HAP-1 (cell line): Measurements from ENCODE around the gene PAX5.

Experiments
- DNase-seq, 2 experiments: peaks; one replicate each; pipeline ENCODE4 v3.0.0-alpha.2; 2016 to 2020; ENCODE audit warnings: low spot score in 2 of 2
- H3K27me3 ChIP-seq: fragments of 250-450 bp; sonication (Bioruptor Pico); 2 replicates; pipeline ENCODE4 v1.5.1; 2020; ENCODE audit warnings: low read depth, mild to moderate bottlenecking, moderate library complexity
- H3K36me3 ChIP-seq: fragments of 250-450 bp; sonication (Bioruptor Pico); replicated peaks from 2 replicates; pipeline ENCODE4 v1.5.1; 2020; ENCODE audit warnings: mild to moderate bottlenecking
- H3K4me1 ChIP-seq: fragments of 250-450 bp; sonication (Bioruptor Pico); 2 replicates; pipeline ENCODE4 v1.5.1; 2020; ENCODE audit warnings: mild to moderate bottlenecking
- H3K4me3 ChIP-seq: fragments of 250-450 bp; sonication (Bioruptor Pico); 2 replicates; pipeline ENCODE4 v1.5.1; 2020; ENCODE audit warnings: mild to moderate bottlenecking, moderate library complexity
- H3K9me3 ChIP-seq: fragments of 250-450 bp; sonication (Bioruptor Pico); 2 replicates; pipeline ENCODE4 v1.5.1; 2020; ENCODE audit warnings: mild to moderate bottlenecking, moderate library complexity
- in situ Hi-C: fragments of 300-500 bp; cut with MboI; formaldehyde crosslinking; loops from 3 replicates; pipeline ENCODE4 v1.14.3; 2020; ENCODE audit warnings: low sequenced_read_pairs, inconsistent platforms, mixed read lengths

Gene PAX5

GRCh38 chr9:37034305-37034937 lies 353 bp upstream of the PAX5 start:
- peak in 1 of 2 experiments; percentile 39 for DNase-seq
- H3K4me1 ChIP-seq: peaks cover 9% of the 10 kb centered on the region; the same call in 1 of the 2 replicates
- H3K4me3 ChIP-seq: no peak overlapping the region
- no peaks in the 10 kb centered on the region for H3K9me3 ChIP-seq
- in situ Hi-C loops: no loop called here
- peaks cover 30% of the 10 kb centered on the region for H3K27me3 ChIP-seq
- no peaks in the 10 kb centered on the region for H3K36me3 ChIP-seq

- Histone ChIP-seq H3K9me3 (no peaks in the 10 kb centered on the region), H3K4me1 (peaks cover 9% of the 10 kb centered on the region; the same call in 1 of the 2 replicates), H3K36me3 (no peaks in the 10 kb centered on the region), H3K4me3 (no peak overlapping the region), H3K27me3 (peaks cover 27% of the 10 kb centered on the region)
- no peak for DNase-seq
- in situ Hi-C loops: no loop called here
Measured at GRCh38 chr9:37033141-37033540, 927 bp downstream of the PAX5 start.

- in situ Hi-C loops: no loop called here
- DNase-seq: no peak
- Histone ChIP-seq H3K4me1 (peaks cover 12% of the 10 kb centered on the region), H3K36me3 (no peaks in the 10 kb centered on the region), H3K9me3 (no peaks in the 10 kb centered on the region), H3K4me3 (no peak overlapping the region), H3K27me3 (peaks cover 27% of the 10 kb centered on the region)
Measured at GRCh38 chr9:37032713-37033112, 1.4 kb downstream of the PAX5 start.

- in situ Hi-C loops: no loop called here
- peaks cover 12% of the 10 kb centered on the region for H3K4me1 ChIP-seq
- H3K27me3 ChIP-seq: peaks cover 24% of the 10 kb centered on the region
- no peaks in the 10 kb centered on the region for H3K36me3 ChIP-seq
- H3K9me3 ChIP-seq: no peaks in the 10 kb centered on the region
- DNase-seq: no peak
- no peak overlapping the region for H3K4me3 ChIP-seq
Measured at GRCh38 chr9:37031902-37032301, 2.2 kb downstream of the PAX5 start.

- H3K4me3 ChIP-seq: no peak overlapping the region
Measured at GRCh38 chr9:37031081-37031480, 3.0 kb downstream of the PAX5 start.

GRCh38 chr9:37030611-37030939 lies 3.5 kb downstream of the PAX5 start:
- peaks cover 26% of the 10 kb centered on the region for H3K27me3 ChIP-seq
- H3K4me1 ChIP-seq: peaks cover 3% of the 10 kb centered on the region
- H3K9me3 ChIP-seq: no peaks in the 10 kb centered on the region
- no peak overlapping the region for H3K4me3 ChIP-seq
- H3K36me3 ChIP-seq: no peaks in the 10 kb centered on the region
- in situ Hi-C loops: no loop called here
- no peak for DNase-seq

More at GRCh38 chr9:37031081-37031480, 3.0 kb downstream of the PAX5 start:
- no peak for DNase-seq
- peaks cover 5% of the 10 kb centered on the region for H3K4me1 ChIP-seq
- no peaks in the 10 kb centered on the region for H3K36me3 ChIP-seq
- H3K9me3 ChIP-seq: no peaks in the 10 kb centered on the region
- peaks cover 25% of the 10 kb centered on the region for H3K27me3 ChIP-seq
- in situ Hi-C loops: no loop called here

GRCh38 chr9:37029776-37030610 lies 4.1 kb downstream of the PAX5 start:
- in situ Hi-C loops: loop anchor here (10.0 kb wide), 1 partner anchor 55 kb away; no protein-coding TSS in a partner anchor
- Histone ChIP-seq H3K4me3 (no peak overlapping the region), H3K36me3 (no peaks in the 10 kb centered on the region), H3K9me3 (no peaks in the 10 kb centered on the region), H3K27me3 (peaks cover 31% of the 10 kb centered on the region), H3K4me1 (peaks cover 3% of the 10 kb centered on the region)
- DNase-seq: no peak

- H3K36me3 ChIP-seq: no peaks in the 10 kb centered on the region
Measured at GRCh38 chr9:37029304-37029775, 4.7 kb downstream of the PAX5 start.

GRCh38 chr9:37028420-37029031 lies 5.5 kb downstream of the PAX5 start:
- Histone ChIP-seq H3K9me3 (no peaks in the 10 kb centered on the region), H3K4me3 (no peak overlapping the region), H3K36me3 (no peaks in the 10 kb centered on the region), H3K4me1 (peaks cover 3% of the 10 kb centered on the region), H3K27me3 (peaks cover 42% of the 10 kb centered on the region)
- in situ Hi-C loops: loop anchor here (10.0 kb wide), 1 partner anchor 56 kb away; no protein-coding TSS in a partner anchor
- no peak for DNase-seq

More at GRCh38 chr9:37029304-37029775, 4.7 kb downstream of the PAX5 start:
- Histone ChIP-seq H3K9me3 (no peaks in the 10 kb centered on the region), H3K4me1 (peaks cover 3% of the 10 kb centered on the region), H3K27me3 (peaks cover 34% of the 10 kb centered on the region), H3K4me3 (no peak overlapping the region)
- in situ Hi-C loops: loop anchor here (10.0 kb wide), 1 partner anchor 55 kb away; no protein-coding TSS in a partner anchor
- DNase-seq: no peak

- peaks cover 3% of the 10 kb centered on the region for H3K4me1 ChIP-seq
- DNase-seq: peak; percentile 95 to 99
- H3K36me3 ChIP-seq: no peaks in the 10 kb centered on the region
- peaks cover 48% of the 10 kb centered on the region for H3K27me3 ChIP-seq
- in situ Hi-C loops: loop anchor here (10.0 kb wide), 1 partner anchor 57 kb away; no protein-coding TSS in a partner anchor
- peak overlapping the region; percentile 19 for H3K4me3 ChIP-seq
- no peaks in the 10 kb centered on the region for H3K9me3 ChIP-seq
Measured at GRCh38 chr9:37027582-37028419, 6.3 kb downstream of the PAX5 start.

GRCh38 chr9:37026931-37027581 lies 7.0 kb downstream of the PAX5 start:
- in situ Hi-C loops: loop anchor here (10.0 kb wide), 1 partner anchor 58 kb away; no protein-coding TSS in a partner anchor
- peak overlapping the region; percentile 14 for H3K4me3 ChIP-seq
- DNase-seq: peak in 1 of 2 experiments; percentile 36
- H3K4me1 ChIP-seq: peaks cover 3% of the 10 kb centered on the region
- no peaks in the 10 kb centered on the region for H3K9me3 ChIP-seq
- H3K27me3 ChIP-seq: peaks cover 49% of the 10 kb centered on the region
- H3K36me3 ChIP-seq: no peaks in the 10 kb centered on the region

GRCh38 chr9:37026113-37026930 lies 7.7 kb downstream of the PAX5 start:
- DNase-seq: peak in 1 of 2 experiments; percentile 44
- Histone ChIP-seq H3K36me3 (no peaks in the 10 kb centered on the region), H3K9me3 (no peaks in the 10 kb centered on the region), H3K4me1 (peaks cover 3% of the 10 kb centered on the region), H3K27me3 (peaks cover 56% of the 10 kb centered on the region), H3K4me3 (peak overlapping the region; percentile 14)
- in situ Hi-C loops: loop anchor here (10.0 kb wide), 1 partner anchor 58 kb away; no protein-coding TSS in a partner anchor
